B cell (primary cell): ENCODE measurements around the gene RGS6. TPM values are rescaled to one million over a fixed set of nuclear protein-coding genes. Genes with fewer than 3 reads are reported as not detected.

Source experiments
- ATAC-seq: fragments of 200-7000 bp; cut with Tn5 transposase; one replicate; pipeline ENCODE4 v1.10.0; 2021; ENCODE audit warnings: low read depth, mild to moderate bottlenecking, moderate number of reproducible peaks, moderate library complexity
- CTCF ChIA-PET: fragments of 350-600 bp; sonication (Branson Sonifier 250); formaldehyde crosslinking; loops from one replicate; lab custom pipeline; 2021; ENCODE audit warnings: antibody characterized with exemption, inconsistent platforms; lab: Charles Lee
- POLR2A ChIA-PET: fragments of 350-600 bp; sonication (Branson Sonifier 250); formaldehyde crosslinking; loops from one replicate; lab custom pipeline; 2021; ENCODE audit warnings: antibody characterized with exemption; lab: Charles Lee
- DNase-seq: peaks from one replicate; pipeline ENCODE4 v3.0.0; 2013
- H2AFZ ChIP-seq: 2 replicates; pipeline ENCODE4 v1.6.1; 2012; ENCODE audit warnings: mild to moderate bottlenecking, low read depth, low read length; ENCODE audit not compliant: insufficient read depth, poor library complexity, severe bottlenecking
- H3K27ac ChIP-seq, 2 donors: 1 replicate in 1 of 2; 2 replicates in 1 of 2; pipeline ENCODE4 v1.5.1; 2012 to 2013; ENCODE audit warnings: low read length in 2 of 2, mild to moderate bottlenecking in 2 of 2, moderate library complexity in 1 of 2
- H3K27me3 ChIP-seq, 4 experiments: fragments of 200-600 bp in 1 of 4; sonication (generic) in 1 of 4; replicated peaks in 1 of 4; 1 replicate in 2 of 4; 2 replicates in 2 of 4; pipeline versions ENCODE4 v1.6.1 to v1.7.0; 2013 to 2016; ENCODE audit warnings: low read length in 3 of 4, mild to moderate bottlenecking in 2 of 4, mixed read lengths in 1 of 4, moderate library complexity in 1 of 4; ENCODE audit not compliant: insufficient read depth in 4 of 4, control insufficient read depth in 3 of 4; ENCODE audit errors: control extremely low read depth in 1 of 4
- H3K36me3 ChIP-seq, 2 experiments: replicated peaks in 1 of 2; 1 replicate in 1 of 2; 2 replicates in 1 of 2; pipeline versions ENCODE4 v1.6.1 to v1.7.1; 2013; ENCODE audit warnings: low read length in 1 of 2; ENCODE audit not compliant: insufficient read depth in 2 of 2, control insufficient read depth in 1 of 2; ENCODE audit errors: control extremely low read depth in 1 of 2, extremely low read depth in 1 of 2
- H3K4me1 ChIP-seq, 2 donors: fragments of 200-600 bp in 1 of 2; sonication (generic) in 1 of 2; 1 replicate in 1 of 2; 2 replicates in 1 of 2; pipeline versions ENCODE4 v1.5.1 to v1.6.1; 2013 to 2017; ENCODE audit warnings: low read length in 2 of 2; ENCODE audit not compliant: control insufficient read depth in 2 of 2, insufficient read depth in 2 of 2
- H3K4me2 ChIP-seq: replicated peaks from 2 replicates; pipeline ENCODE3; 2012; ENCODE audit warnings: mild to moderate bottlenecking, low read depth, low read length; ENCODE audit not compliant: poor library complexity, severe bottlenecking
- H3K4me3 ChIP-seq, 5 experiments: fragments of 200-600 bp in 1 of 5; sonication (generic) in 1 of 5; 1 replicate in 3 of 5; 2 replicates in 2 of 5; pipeline versions ENCODE4 v1.5.1 to v1.7.0; 2011 to 2016; ENCODE audit warnings: low read length in 4 of 5, mild to moderate bottlenecking in 4 of 5, low read depth in 2 of 5, control low read depth in 1 of 5, moderate library complexity in 1 of 5; ENCODE audit not compliant: insufficient read depth in 1 of 5; ENCODE audit errors: control extremely low read depth in 1 of 5, extremely low read depth in 1 of 5
- H3K79me2 ChIP-seq: fragments of 200-600 bp; sonication (generic); one replicate; pipeline ENCODE4 v1.6.0; 2016; ENCODE audit warnings: low read length; ENCODE audit not compliant: control insufficient read depth, insufficient read depth
- H3K9ac ChIP-seq: fragments of 200-600 bp; sonication (generic); 2 replicates; pipeline ENCODE4 v1.6.1; 2017; ENCODE audit warnings: mild to moderate bottlenecking, low read length, moderate library complexity
- H3K9me3 ChIP-seq, 3 donors: one replicate each; pipeline versions ENCODE4 v1.6.1 to v1.7.1; 2013; ENCODE audit warnings: low read length in 2 of 3; ENCODE audit not compliant: control insufficient read depth in 2 of 3, insufficient read depth in 1 of 3; ENCODE audit errors: control extremely low read depth in 1 of 3
- H4K20me1 ChIP-seq: 2 replicates; pipeline ENCODE4 v1.6.0; 2012; ENCODE audit warnings: mild to moderate bottlenecking, low read length; ENCODE audit not compliant: insufficient read depth, control insufficient read depth, poor library complexity, severe bottlenecking
- H3K27ac Mint-ChIP-seq: one replicate; pipeline ENCODE4 v1.8.0; 2021; ENCODE audit warnings: mixed read lengths
- H3K27me3 Mint-ChIP-seq: one replicate; pipeline ENCODE4 v1.8.0; 2021; ENCODE audit warnings: mixed read lengths
- H3K4me1 Mint-ChIP-seq: one replicate; pipeline ENCODE4 v1.8.0; 2021; ENCODE audit warnings: mixed read lengths
- H3K4me3 Mint-ChIP-seq: one replicate; pipeline ENCODE4 v1.8.0; 2021; ENCODE audit warnings: mixed read lengths
- H3K9me3 Mint-ChIP-seq: one replicate; pipeline ENCODE4 v1.8.0; 2022; ENCODE audit warnings: mixed read lengths; ENCODE audit not compliant: insufficient read depth
- EZH2 ChIP-seq: IDR thresholded peaks from 2 replicates; pipeline ENCODE4 v1.6.1; 2012; ENCODE audit warnings: borderline replicate concordance, low read depth, mild to moderate bottlenecking, moderate library complexity, low read length; ENCODE audit not compliant: insufficient read depth, poor library complexity, severe bottlenecking
- WGBS: methylation state at CpG from one replicate; pipeline ENCODE4 v1.1.5; 2013; ENCODE audit warnings: missing lambda C conversion rate; ENCODE audit not compliant: insufficient coverage; 5-methylcytosine and 5-hydroxymethylcytosine counted together
- intact Hi-C: fragments of 100-400 bp; cut with micrococcal nuclease; formaldehyde crosslinking; loops from one replicate; pipeline ENCODE4 v1.10.0; 2022
- polyA plus RNA-seq: library from polyadenylated mRNA; depleted of rRNA; stranded (reverse); fragments of >200 nt; gene quantifications from 2 replicates; pipeline ENCODE4 v1.2.3, GENCODE V29; 2012
- total RNA-seq, 2 donors: library from RNA; stranded (reverse); fragments of 120-200 nt in 1 of 2; gene quantifications; 1 replicate in 1 of 2; 2 replicates in 1 of 2; pipeline versions ENCODE4 v1.2.3 to v1.2.4, GENCODE V29; 2013 to 2022
- TF ChIP-seq, protein P1 (sequence below): fragments of 200-600 bp; IDR thresholded peaks from one replicate; pipeline ENCODE4 v1.8.0; 2022; ENCODE audit warnings: antibody characterized with exemption, mild to moderate bottlenecking

RGS6 gene
- total and polyA plus RNA-seq, 2 donors (not counting 1 experiment from before 2014, with no cell fraction given), result 0.07 TPM; not detected in 1

DNA sequence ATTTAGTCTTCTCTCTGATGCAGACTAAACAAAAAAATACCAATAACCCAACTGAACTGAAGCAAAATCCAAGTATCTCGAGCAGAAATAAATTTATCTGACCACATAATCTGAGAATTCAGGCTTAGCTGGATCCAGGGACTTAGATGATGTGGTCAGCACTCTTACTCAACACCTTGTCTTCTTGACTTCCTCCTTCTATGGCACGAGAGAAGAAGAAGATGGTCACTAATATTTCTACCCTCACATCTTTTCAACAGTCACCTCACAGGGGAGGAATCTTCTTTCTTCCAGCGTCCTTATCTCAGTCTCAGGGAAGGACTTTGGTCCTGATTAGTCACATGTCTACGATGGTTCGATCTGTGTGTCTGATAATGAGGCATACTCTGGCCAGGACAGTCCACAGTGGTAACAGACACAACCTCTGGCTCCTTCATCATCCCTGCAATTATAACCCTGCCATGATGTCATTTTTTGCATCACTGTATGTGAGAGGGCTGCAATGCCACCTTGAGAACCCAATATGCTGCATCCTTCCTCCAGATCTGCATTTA lies 15.8 kb downstream of the RGS6 start:
- Histone ChIP-seq H2AFZ (no peak overlapping the region), H3K27me3 (no peaks in the 10 kb centered on the region), H3K4me1 (no peaks in the 10 kb centered on the region), H3K27ac (no peak overlapping the region), H3K4me2 (no peak overlapping the region), H3K4me3 (no peak overlapping the region), H4K20me1 (no peaks in the 10 kb centered on the region), H3K9me3 (no peaks in the 10 kb centered on the region), H3K36me3 (no peaks in the 10 kb centered on the region), H3K9ac (no peak overlapping the region), H3K79me2 (no peaks in the 10 kb centered on the region)
- POLR2A ChIA-PET, result no interaction called here
- Mint-ChIP-seq H3K27ac (no peak overlapping the region), H3K27me3 (peaks cover 38% of the 10 kb centered on the region), H3K4me3 (no peak overlapping the region), H3K4me1 (no peaks in the 10 kb centered on the region), H3K9me3 (peaks cover 3% of the 10 kb centered on the region)
- CTCF ChIA-PET, result no interaction called here
- 72% methylated on average over 3 of the region's 5 CpGs for WGBS
- TF ChIP-seq EZH2, result no peak
- TF ChIP-seq, protein P1, sequence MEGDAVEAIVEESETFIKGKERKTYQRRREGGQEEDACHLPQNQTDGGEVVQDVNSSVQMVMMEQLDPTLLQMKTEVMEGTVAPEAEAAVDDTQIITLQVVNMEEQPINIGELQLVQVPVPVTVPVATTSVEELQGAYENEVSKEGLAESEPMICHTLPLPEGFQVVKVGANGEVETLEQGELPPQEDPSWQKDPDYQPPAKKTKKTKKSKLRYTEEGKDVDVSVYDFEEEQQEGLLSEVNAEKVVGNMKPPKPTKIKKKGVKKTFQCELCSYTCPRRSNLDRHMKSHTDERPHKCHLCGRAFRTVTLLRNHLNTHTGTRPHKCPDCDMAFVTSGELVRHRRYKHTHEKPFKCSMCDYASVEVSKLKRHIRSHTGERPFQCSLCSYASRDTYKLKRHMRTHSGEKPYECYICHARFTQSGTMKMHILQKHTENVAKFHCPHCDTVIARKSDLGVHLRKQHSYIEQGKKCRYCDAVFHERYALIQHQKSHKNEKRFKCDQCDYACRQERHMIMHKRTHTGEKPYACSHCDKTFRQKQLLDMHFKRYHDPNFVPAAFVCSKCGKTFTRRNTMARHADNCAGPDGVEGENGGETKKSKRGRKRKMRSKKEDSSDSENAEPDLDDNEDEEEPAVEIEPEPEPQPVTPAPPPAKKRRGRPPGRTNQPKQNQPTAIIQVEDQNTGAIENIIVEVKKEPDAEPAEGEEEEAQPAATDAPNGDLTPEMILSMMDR, result no peak
- intact Hi-C loops, result no loop called here
- ATAC-seq (no peak), DNase-seq (no peak)

DNA sequence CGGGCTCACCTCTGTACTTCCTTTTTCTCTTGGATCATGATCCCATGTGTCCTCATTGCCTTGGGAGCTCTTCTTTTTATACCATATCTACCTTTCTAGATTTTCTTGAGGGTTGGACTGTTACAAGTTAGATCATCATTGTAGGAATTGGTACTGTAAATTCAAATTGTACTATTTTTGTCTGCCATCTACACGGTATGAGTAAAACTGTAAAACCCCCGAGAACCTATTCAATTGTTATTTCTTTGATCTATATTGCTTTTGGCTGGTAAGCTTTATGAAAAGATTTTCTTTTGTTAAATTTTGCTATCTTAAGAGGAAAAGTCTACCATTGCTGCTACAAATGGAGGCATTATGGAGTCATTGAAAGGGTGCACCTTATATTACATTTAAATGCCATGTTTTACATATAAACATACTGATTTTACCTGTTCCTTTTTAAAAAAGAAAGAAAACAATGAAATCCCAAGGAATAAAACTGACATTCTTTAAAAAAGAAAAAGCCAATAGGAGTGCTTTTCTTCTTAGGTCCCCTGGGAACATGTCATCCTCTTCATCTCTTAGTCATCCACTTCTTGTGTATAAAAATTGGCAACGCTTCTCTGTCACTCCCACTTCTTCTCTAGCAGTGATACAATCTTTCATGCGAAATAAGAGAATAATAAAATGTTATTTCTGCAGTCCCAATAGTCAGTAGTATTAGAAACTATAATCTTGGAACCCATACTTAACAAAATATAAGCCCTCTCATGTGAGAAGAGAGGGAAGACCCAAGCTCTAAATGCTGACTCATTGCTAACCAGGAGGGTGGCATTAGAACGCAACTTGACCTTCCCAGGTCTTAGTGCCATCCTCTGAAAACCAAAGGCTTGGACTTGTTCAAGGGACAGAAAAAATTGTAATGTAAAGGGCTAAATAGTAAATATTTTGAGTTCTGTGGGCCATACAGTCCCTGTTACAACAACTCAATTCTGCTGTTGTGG lies 20.4 kb downstream of the RGS6 start:
- no peaks in the 10 kb centered on the region for H3K4me1 ChIP-seq
- WGBS, result 100% methylated on average over 1 of the region's 6 CpGs
- no peak for ATAC-seq
- Mint-ChIP-seq H3K9me3 (peaks cover 3% of the 10 kb centered on the region), H3K4me1 (no peaks in the 10 kb centered on the region), H3K4me3 (no peak overlapping the region), H3K27ac (no peak overlapping the region), H3K27me3 (peaks cover 31% of the 10 kb centered on the region)
- H3K36me3 ChIP-seq, result no peaks in the 10 kb centered on the region
- no peaks in the 10 kb centered on the region for H3K79me2 ChIP-seq
- no peak for DNase-seq
- no peak for TF ChIP-seq EZH2
- TF ChIP-seq, protein P1, result no peak
- CTCF ChIA-PET, result no interaction called here
- H3K27ac ChIP-seq, result no peak overlapping the region
- H3K27me3 ChIP-seq, result peaks cover 0 to 5% (median 0%) of the 10 kb centered on the region in 4 experiments
- H2AFZ ChIP-seq, result no peak overlapping the region
- H3K4me3 ChIP-seq, result no peak overlapping the region
- no peaks in the 10 kb centered on the region for H4K20me1 ChIP-seq
- H3K9ac ChIP-seq, result no peak overlapping the region
- no peak overlapping the region for H3K4me2 ChIP-seq
- intact Hi-C loops, result no loop called here
- no peaks in the 10 kb centered on the region for H3K9me3 ChIP-seq
- POLR2A ChIA-PET, result no interaction called here
